SIG-M5 (cell line): ENCODE data around the gene LRP6.

Experiments used
- DNase-seq: peaks from one replicate; lab custom pipeline; 2025; lab: John Stamatoyannopoulos, UW

The LRP6 gene

DNA sequence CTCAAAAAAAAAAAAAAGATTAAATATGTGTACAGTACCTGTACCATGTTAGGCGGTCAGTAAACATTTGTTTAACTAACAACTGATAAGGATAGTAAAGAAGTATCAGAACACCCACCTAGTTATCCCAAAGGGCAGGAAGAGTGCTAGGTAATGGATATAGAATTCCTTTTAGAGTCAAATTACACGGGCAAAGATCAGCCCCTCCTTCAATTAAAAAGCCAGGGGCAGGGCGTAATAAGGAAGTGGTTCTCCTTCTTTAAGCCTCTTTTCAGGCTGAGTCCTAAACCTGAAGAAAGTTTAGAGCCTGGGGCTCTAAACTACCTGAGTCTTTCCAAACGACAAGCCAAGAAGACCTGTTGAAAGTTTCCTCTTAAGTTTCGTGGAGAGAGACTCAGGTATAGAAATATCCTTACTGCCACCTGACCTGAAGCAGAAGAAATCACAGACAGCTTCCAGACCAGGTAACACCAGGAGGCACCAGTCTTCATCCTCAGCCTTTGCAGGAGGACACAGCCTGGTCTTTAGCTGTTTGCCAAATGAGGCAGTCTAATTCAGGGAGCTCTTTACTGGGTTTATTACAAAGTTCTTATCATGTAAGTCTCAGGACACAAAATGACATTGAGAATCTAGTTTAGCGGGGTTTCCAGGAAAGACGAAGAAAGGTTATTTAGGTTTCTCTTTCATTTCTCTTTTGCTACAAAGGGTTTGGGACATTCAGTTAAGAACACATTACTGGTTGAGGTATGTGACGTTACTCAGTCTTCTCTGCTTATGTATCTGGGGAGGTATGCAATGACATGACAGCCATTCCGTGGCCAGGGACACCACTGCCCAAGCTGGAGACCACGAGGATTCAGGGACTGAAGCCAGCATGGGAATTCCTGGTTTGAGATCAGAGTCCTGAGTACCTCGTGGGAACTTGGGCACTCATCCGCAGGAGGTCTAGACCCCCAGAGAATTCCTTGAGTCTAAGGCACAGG, 195.9 kb downstream of the LRP6 start, which contains the start of gene BCL2L14:
BCL2L14 (plus strand) TSS at position 266 of the 983 bp plus-strand sequence. CDS start 8,367 bp downstream, outside the sequence.
- DNase-seq, result no peak

DNA sequence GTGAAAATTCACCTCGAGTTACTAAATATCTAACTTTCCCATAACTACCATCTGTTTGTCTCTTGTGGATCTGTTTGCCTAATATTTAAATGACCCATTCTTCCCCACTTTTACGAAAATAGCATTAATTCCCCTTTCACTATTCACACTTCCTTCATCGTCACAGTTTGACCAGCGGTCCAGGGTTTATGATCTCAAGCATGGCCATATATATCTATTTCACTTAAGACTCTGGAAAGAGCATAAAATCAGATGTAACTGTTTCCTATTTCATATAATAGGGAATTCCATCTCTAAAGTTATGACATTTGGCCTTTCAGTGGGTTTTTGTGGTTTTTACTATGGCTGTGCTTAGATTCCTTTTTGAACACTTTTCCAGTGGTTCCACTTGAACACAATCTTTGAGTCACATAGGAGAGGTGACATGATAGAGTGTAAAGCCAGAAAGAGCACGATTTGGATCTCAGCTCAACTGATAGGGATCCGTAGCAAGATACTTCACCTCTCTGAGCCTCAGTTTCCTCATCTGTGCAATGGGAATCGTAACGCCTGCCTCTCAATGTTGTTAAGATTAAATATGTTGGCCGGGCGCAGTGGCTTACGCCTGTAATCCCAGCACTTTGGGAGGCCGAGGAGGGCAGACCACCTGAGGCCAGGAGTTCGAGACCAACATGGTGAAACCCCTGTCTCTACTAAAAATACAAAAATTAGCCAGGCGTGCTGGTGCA, 196.9 kb downstream of the LRP6 start:
- no peak for DNase-seq

GRCh38 chr12:12068751-12069150, 198.1 kb downstream of the LRP6 start:
- no peak for DNase-seq
